Activated CD4-positive, alpha-beta T cell treated with anti-CD3 and anti-CD28 coated beads for 4 hours (primary cell): ENCODE results near the gene RCC1.
"Not testable (repeated sequence)": the region's sequence is repeated elsewhere in the genome, so short reads cannot be mapped to it uniquely, and the experiment has no call there.

Experiments
- DNase-seq, 2 donors: peaks; one replicate each; pipeline ENCODE4 v3.0.0-alpha.2; 2020

Gene RCC1

GRCh38 chr1:28551381-28551780, 45.5 kb downstream of the RCC1 start:
- DNase-seq: no peak

GRCh38 chr1:28552758-28553663, 47.2 kb downstream of the RCC1 start, which contains the start of gene TRNAU1AP:
TRNAU1AP (plus strand) TSS chr1:28553085; CDS start chr1:28553111, 26 bp downstream.
- DNase-seq: peak; percentile 97 to 98

GRCh38 chr1:28560886-28561285, 55.0 kb downstream of the RCC1 start:
- DNase-seq: no peak

GRCh38 chr1:28564310-28564709, 58.5 kb downstream of the RCC1 start:
- DNase-seq: no peak

- DNase-seq: no peak
Observed at GRCh38 chr1:28565040-28565439, 59.2 kb downstream of the RCC1 start.

GRCh38 chr1:28565726-28566125, 59.9 kb downstream of the RCC1 start:
- DNase-seq: no peak

- no peak for DNase-seq
Observed at GRCh38 chr1:28566931-28567330, 61.1 kb downstream of the RCC1 start.

GRCh38 chr1:28571911-28572310, 66.1 kb downstream of the RCC1 start:
- no peak for DNase-seq

GRCh38 chr1:28572891-28573290, 67.0 kb downstream of the RCC1 start:
- DNase-seq: not testable (repeated sequence)

GRCh38 chr1:28573564-28573963, 67.7 kb downstream of the RCC1 start:
- no peak for DNase-seq

GRCh38 chr1:28577052-28577678, 71.3 kb downstream of the RCC1 start:
- DNase-seq: peak in 1 of 2 donors; percentile 11

- no peak for DNase-seq
Observed at GRCh38 chr1:28577738-28578536, 72.1 kb downstream of the RCC1 start.

GRCh38 chr1:28578696-28579218, 72.9 kb downstream of the RCC1 start:
- no peak for DNase-seq

GRCh38 chr1:28579401-28579800, 73.6 kb downstream of the RCC1 start:
- no peak for DNase-seq

- DNase-seq: peak; percentile 67 to 68
Observed at GRCh38 chr1:28580722-28581530, 75.1 kb downstream of the RCC1 start.

GRCh38 chr1:28581531-28582247, 75.8 kb downstream of the RCC1 start:
- DNase-seq: peak; percentile 93 to 94

- no peak for DNase-seq
Observed at GRCh38 chr1:28582248-28582615, 76.4 kb downstream of the RCC1 start.

GRCh38 chr1:28586585-28587391, 80.9 kb downstream of the RCC1 start:
- DNase-seq: not testable (repeated sequence)
